ENCODE results near the gene MAPK13.
A peak's percentile ranks its signal among the peaks of the same experiment; 100 is the strongest.
"Not testable (repeated sequence)": the region's sequence is repeated elsewhere in the genome, so short reads cannot be mapped to it uniquely, and the experiment has no call there.

Gene MAPK13

GRCh38 chr6:36129941-36130666, at the start of gene MAPK13:
TSS of gene MAPK13 (plus strand) at chr6:36130513. CDS start at chr6:36130583, 70 bp downstream.
- DNase-seq = peak; percentile 16

GRCh38 chr6:36082318-36082717, 48.0 kb upstream of the MAPK13 start:
- no peak for DNase-seq

- DNase-seq = no peak
Observed at GRCh38 chr6:36083446-36083845, 46.9 kb upstream of the MAPK13 start.

- DNase-seq = not testable (repeated sequence)
Observed at GRCh38 chr6:36088204-36088603, 42.1 kb upstream of the MAPK13 start.

GRCh38 chr6:36089048-36089447, 41.3 kb upstream of the MAPK13 start:
- no peak for DNase-seq

GRCh38 chr6:36094238-36094637, 36.1 kb upstream of the MAPK13 start:
- no peak for DNase-seq

- peak; percentile 82 for DNase-seq
Observed at GRCh38 chr6:36094753-36095496, 35.4 kb upstream of the MAPK13 start.

GRCh38 chr6:36095497-36096391, 34.6 kb upstream of the MAPK13 start:
- no peak for DNase-seq

GRCh38 chr6:36098253-36098919, 31.9 kb upstream of the MAPK13 start:
- DNase-seq = no peak

GRCh38 chr6:36098920-36099647, 31.2 kb upstream of the MAPK13 start:
- peak; percentile 39 for DNase-seq

GRCh38 chr6:36099869-36100483, 30.3 kb upstream of the MAPK13 start:
- DNase-seq = peak; percentile 75

GRCh38 chr6:36101691-36102090, 28.6 kb upstream of the MAPK13 start:
- no peak for DNase-seq

- no peak for DNase-seq
Observed at GRCh38 chr6:36102853-36103252, 27.5 kb upstream of the MAPK13 start.

- DNase-seq = no peak
Observed at GRCh38 chr6:36104836-36105235, 25.5 kb upstream of the MAPK13 start.

- peak; percentile 62 for DNase-seq
Observed at GRCh38 chr6:36109092-36109491, 21.2 kb upstream of the MAPK13 start.

- DNase-seq = no peak
Observed at GRCh38 chr6:36110050-36110449, 20.3 kb upstream of the MAPK13 start.

GRCh38 chr6:36110863-36111262, 19.4 kb upstream of the MAPK13 start:
- no peak for DNase-seq

- DNase-seq = no peak
Observed at GRCh38 chr6:36111526-36111925, 18.8 kb upstream of the MAPK13 start.

GRCh38 chr6:36113049-36113448, 17.3 kb upstream of the MAPK13 start:
- DNase-seq = no peak

GRCh38 chr6:36113703-36114102, 16.6 kb upstream of the MAPK13 start:
- no peak for DNase-seq

GRCh38 chr6:36114798-36115408, 15.4 kb upstream of the MAPK13 start:
- peak; percentile 62 for DNase-seq

Measured in CD4-positive, alpha-beta T cell treated with Interleukin-17A for 1 hour (primary cell).